ENCODE results near the gene MS4A12. TPM values are rescaled to one million over a fixed set of nuclear protein-coding genes. Genes with fewer than 3 reads are reported as not detected.
"Not testable (repeated sequence)": the region's sequence is repeated elsewhere in the genome, so short reads cannot be mapped to it uniquely, and the experiment has no call there.

The MS4A12 gene
- total RNA-seq, 2 experiments from 2014 or later, result 1.8 TPM; not detected in 1

DNA sequence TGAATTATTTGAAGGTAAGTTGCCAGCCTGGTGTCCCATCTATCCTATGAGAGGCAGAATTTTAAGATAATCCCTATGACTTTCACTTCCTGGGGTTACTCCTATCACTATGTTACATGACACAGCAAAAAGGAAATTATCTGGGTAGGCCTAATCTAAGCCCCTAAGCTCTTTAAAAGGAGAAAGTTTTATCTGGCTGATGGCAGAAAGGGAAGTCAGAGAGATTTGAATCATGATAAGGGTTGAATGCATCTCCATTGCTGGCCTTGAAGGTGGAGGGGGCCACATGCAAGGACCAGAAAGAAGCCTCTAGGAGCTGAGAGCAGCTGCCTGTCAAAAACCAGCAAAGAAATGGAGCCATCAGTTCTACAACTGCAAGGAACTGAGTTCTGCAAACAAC, 46.0 kb downstream of the MS4A12 start:
- H3K9me2 ChIP-seq (ENCODE audit: insufficient read depth, low read length); H3K79me2 ChIP-seq (ENCODE audit: insufficient read depth, low read depth, low read length); H3K4me1 ChIP-seq (ENCODE audit: insufficient read depth, low read length, poor library complexity, severe bottlenecking); CTCF ChIA-PET (ENCODE audit: unreplicated experiment); H3K27ac ChIP-seq (ENCODE audit: low read depth, low read length, poor library complexity, severe bottlenecking); H3K4me3 ChIP-seq (ENCODE audit: low read depth, low read length, poor library complexity, severe bottlenecking); POLR2A ChIA-PET; H3K9me3 ChIP-seq (ENCODE audit: low read length); H3K36me3 ChIP-seq (ENCODE audit: insufficient read depth, low read length); intact Hi-C loops (cut with micrococcal nuclease; ENCODE audit: unreplicated experiment); H2AFZ ChIP-seq (ENCODE audit: low read length); BruUV-seq (replicated peaks); DNase-seq (ENCODE audit: low spot score); H4K20me1 ChIP-seq (ENCODE audit: insufficient read depth, low read length); H3K4me2 ChIP-seq (ENCODE audit: low read length): not testable (repeated sequence)

DNA sequence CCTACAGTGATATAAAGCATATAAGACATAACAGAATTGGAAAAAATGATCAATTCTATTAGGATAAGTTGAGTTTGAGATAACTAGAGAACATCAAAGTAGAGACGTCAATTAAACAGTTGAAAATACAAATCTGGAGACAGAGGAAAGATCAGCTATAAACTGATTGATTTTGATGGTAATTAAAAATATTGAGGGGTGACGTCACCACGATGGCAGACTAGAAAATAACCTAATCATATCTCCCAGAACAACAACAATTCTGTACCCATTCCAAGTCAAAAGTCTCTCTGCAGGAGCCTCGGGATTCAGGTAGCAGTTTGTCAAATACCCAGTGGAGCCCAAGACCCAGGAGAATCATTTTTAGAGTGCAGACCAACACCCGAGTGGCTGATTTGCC, 51.5 kb downstream of the MS4A12 start:
- POLR2A ChIA-PET, result interaction anchor here (0.6 kb wide), 1 partner anchor 14 kb away, joined by 3 read pairs; no protein-coding TSS in a partner anchor
- DNase-seq (ENCODE audit: low spot score), result no peak
- no TSS peak for BruUV-seq (replicated peaks)

More for the DNA sequence above, 51.5 kb downstream of the MS4A12 start:
- Histone ChIP-seq H3K36me3 (ENCODE audit: insufficient read depth, low read length) (no peaks in the 10 kb centered on the region), H2AFZ (ENCODE audit: low read length) (no peak overlapping the region), H3K79me2 (ENCODE audit: insufficient read depth, low read depth, low read length) (no peaks in the 10 kb centered on the region), H4K20me1 (ENCODE audit: insufficient read depth, low read length) (no peaks in the 10 kb centered on the region), H3K9me2 (ENCODE audit: insufficient read depth, low read length) (no peaks in the 10 kb centered on the region; the same call in 1 of the 2 replicates), H3K4me1 (ENCODE audit: insufficient read depth, low read length, poor library complexity, severe bottlenecking) (no peaks in the 10 kb centered on the region), H3K9me3 (ENCODE audit: low read length) (peaks cover 4% of the 10 kb centered on the region), H3K27ac (ENCODE audit: low read depth, low read length, poor library complexity, severe bottlenecking) (no peak overlapping the region), H3K4me2 (ENCODE audit: low read length) (no peak overlapping the region), H3K4me3 (ENCODE audit: low read depth, low read length, poor library complexity, severe bottlenecking) (no peak overlapping the region)
- CTCF ChIA-PET (ENCODE audit: unreplicated experiment), result no interaction called here
- TF ChIP-seq EZH2phosphoT487 (IDR thresholded peaks at IDR 0.05; ENCODE audit: borderline replicate concordance, low read depth, low read length), result no peak
- TF ChIP-seq, protein P1, sequence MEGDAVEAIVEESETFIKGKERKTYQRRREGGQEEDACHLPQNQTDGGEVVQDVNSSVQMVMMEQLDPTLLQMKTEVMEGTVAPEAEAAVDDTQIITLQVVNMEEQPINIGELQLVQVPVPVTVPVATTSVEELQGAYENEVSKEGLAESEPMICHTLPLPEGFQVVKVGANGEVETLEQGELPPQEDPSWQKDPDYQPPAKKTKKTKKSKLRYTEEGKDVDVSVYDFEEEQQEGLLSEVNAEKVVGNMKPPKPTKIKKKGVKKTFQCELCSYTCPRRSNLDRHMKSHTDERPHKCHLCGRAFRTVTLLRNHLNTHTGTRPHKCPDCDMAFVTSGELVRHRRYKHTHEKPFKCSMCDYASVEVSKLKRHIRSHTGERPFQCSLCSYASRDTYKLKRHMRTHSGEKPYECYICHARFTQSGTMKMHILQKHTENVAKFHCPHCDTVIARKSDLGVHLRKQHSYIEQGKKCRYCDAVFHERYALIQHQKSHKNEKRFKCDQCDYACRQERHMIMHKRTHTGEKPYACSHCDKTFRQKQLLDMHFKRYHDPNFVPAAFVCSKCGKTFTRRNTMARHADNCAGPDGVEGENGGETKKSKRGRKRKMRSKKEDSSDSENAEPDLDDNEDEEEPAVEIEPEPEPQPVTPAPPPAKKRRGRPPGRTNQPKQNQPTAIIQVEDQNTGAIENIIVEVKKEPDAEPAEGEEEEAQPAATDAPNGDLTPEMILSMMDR (conservative IDR thresholded peaks at IDR 0.05; ENCODE audit: low read length), result no peak
- intact Hi-C loops (cut with micrococcal nuclease; ENCODE audit: unreplicated experiment), result no loop called here

Other genes with a start within 250 kb of the MS4A12 start
- gene MS4A4E, start 249.6 kb upstream of the MS4A12 start, total RNA-seq (2014; rRNA removed; shearing (Covaris generic)), result not detected in 2 replicates
- not detected in 2 replicates for gene MS4A4E, start 249.6 kb upstream of the MS4A12 start, total RNA-seq (2022)
- 0.51 TPM in 1 of 2 replicates, not detected in the other for gene MS4A4A, start 212.1 kb upstream of the MS4A12 start, total RNA-seq (2014; rRNA removed; shearing (Covaris generic))
- gene MS4A4A, start 212.1 kb upstream of the MS4A12 start, total RNA-seq (2022), result not detected in 2 replicates
- gene MS4A6E, start 165.5 kb upstream of the MS4A12 start, total RNA-seq (2014; rRNA removed; shearing (Covaris generic)), result not detected in 2 replicates
- not detected in 2 replicates for gene MS4A6E, start 165.5 kb upstream of the MS4A12 start, total RNA-seq (2022)
- gene MS4A7, start 114.2 kb upstream of the MS4A12 start, total RNA-seq (2014; rRNA removed; shearing (Covaris generic)), result 0.26 and 0.54 TPM in 2 replicates
- 1.1 and 2.4 TPM in 2 replicates for gene MS4A7, start 114.2 kb upstream of the MS4A12 start, total RNA-seq (2022)
- gene MS4A14, start 96.3 kb upstream of the MS4A12 start, total RNA-seq (2014; rRNA removed; shearing (Covaris generic)), result 0.15 TPM in 1 of 2 replicates, not detected in the other
- 0.18 TPM in 1 of 2 replicates, not detected in the other for gene MS4A14, start 96.3 kb upstream of the MS4A12 start, total RNA-seq (2022)
- not detected in 2 replicates for gene MS4A5, start 63.2 kb upstream of the MS4A12 start, total RNA-seq (2014; rRNA removed; shearing (Covaris generic))
- not detected in 2 replicates for gene MS4A5, start 63.2 kb upstream of the MS4A12 start, total RNA-seq (2022)
- 435 and 488 TPM in 2 replicates for gene MS4A1, start 36.9 kb upstream of the MS4A12 start, total RNA-seq (2014; rRNA removed; shearing (Covaris generic))
- gene MS4A1, start 36.9 kb upstream of the MS4A12 start, total RNA-seq (2022), result 559 and 603 TPM in 2 replicates
- not detected in 2 replicates for gene MS4A13, start 22.6 kb downstream of the MS4A12 start, total RNA-seq (2014; rRNA removed; shearing (Covaris generic))
- not detected in 2 replicates for gene MS4A13, start 22.6 kb downstream of the MS4A12 start, total RNA-seq (2022)
- not detected in 2 replicates for gene MS4A8, start 206.8 kb downstream of the MS4A12 start, total RNA-seq (2014; rRNA removed; shearing (Covaris generic))
- gene MS4A8, start 206.8 kb downstream of the MS4A12 start, total RNA-seq (2022), result not detected in 2 replicates
- gene MS4A18, start 231.9 kb downstream of the MS4A12 start, total RNA-seq (2014; rRNA removed; shearing (Covaris generic)), result not detected in 2 replicates
- gene MS4A18, start 231.9 kb downstream of the MS4A12 start, total RNA-seq (2022), result not detected in 2 replicates